Endodermal cell (in vitro differentiated cells): Measurements from ENCODE around the gene VMP1. TPM values are rescaled to one million over a fixed set of nuclear protein-coding genes. Genes with fewer than 3 reads are reported as not detected.

ENCODE experiments used
- DNase-seq: peaks from one replicate; pipeline ENCODE4 v3.0.0-alpha.2; 2017
- H3K27ac ChIP-seq: 2 replicates; pipeline ENCODE4 v1.5.1; 2013; ENCODE audit warnings: mild to moderate bottlenecking, low read depth, low read length, moderate library complexity
- H3K27me3 ChIP-seq: 2 replicates; pipeline ENCODE4 v1.6.1; 2013; ENCODE audit warnings: mild to moderate bottlenecking, low read length, moderate library complexity; ENCODE audit not compliant: insufficient read depth, control insufficient read depth, poor library complexity, severe bottlenecking
- H3K36me3 ChIP-seq: 2 replicates; pipeline ENCODE4 v1.7.0; 2013; ENCODE audit warnings: mild to moderate bottlenecking, low read length, moderate library complexity; ENCODE audit not compliant: control insufficient read depth, insufficient read depth
- H3K4me1 ChIP-seq: one replicate; pipeline ENCODE4 v1.7.0; 2013; ENCODE audit warnings: low read length; ENCODE audit not compliant: control insufficient read depth, insufficient read depth
- H3K4me3 ChIP-seq: 2 replicates; pipeline ENCODE4 v1.5.1; 2013; ENCODE audit warnings: mild to moderate bottlenecking, low read length, moderate library complexity
- H3K9ac ChIP-seq: 2 replicates; pipeline ENCODE4 v1.6.1; 2013; ENCODE audit warnings: mild to moderate bottlenecking, low read length, moderate library complexity; ENCODE audit not compliant: poor library complexity, severe bottlenecking; ENCODE audit errors: extremely low read depth
- H3K9me3 ChIP-seq: 2 replicates; pipeline ENCODE4 v1.6.1; 2013; ENCODE audit warnings: mild to moderate bottlenecking, low read length, moderate library complexity; ENCODE audit not compliant: control insufficient read depth
- H3K27ac Mint-ChIP-seq: 2 replicates; pipeline ENCODE4 v1.8.0; 2020; ENCODE audit warnings: mixed read lengths
- H3K27me3 Mint-ChIP-seq: 2 replicates; pipeline ENCODE4 v1.8.0; 2021; ENCODE audit warnings: mild to moderate bottlenecking, mixed read lengths; ENCODE audit not compliant: insufficient read depth
- H3K36me3 Mint-ChIP-seq: 2 replicates; pipeline ENCODE4 v1.8.0; 2020; ENCODE audit warnings: low read depth, mixed read lengths
- H3K4me1 Mint-ChIP-seq: 2 replicates; pipeline ENCODE4 v1.8.0; 2020; ENCODE audit warnings: mixed read lengths
- H3K4me3 Mint-ChIP-seq: 2 replicates; pipeline ENCODE4 v1.8.0; 2020; ENCODE audit warnings: mild to moderate bottlenecking, moderate library complexity, mixed read lengths
- H3K9me3 Mint-ChIP-seq: 2 replicates; pipeline ENCODE4 v1.8.0; 2020; ENCODE audit warnings: mild to moderate bottlenecking, mixed read lengths
- WGBS, 2 experiments: methylation state at CpG; one replicate each; pipeline versions ENCODE4 v1.1.5 to v1.1.7; 2013; ENCODE audit warnings: missing lambda C conversion rate in 2 of 2, mixed read lengths in 1 of 2; ENCODE audit not compliant: insufficient coverage in 1 of 2, insufficient read length in 1 of 2; 5-methylcytosine and 5-hydroxymethylcytosine counted together
- total RNA-seq, 2 donors: library from RNA; stranded (reverse); fragmentation: NEBNext Ultra II Directional in 1 of 2; extraction: Animal tissue kit (Norgen Biotek cat#: 25700) in 1 of 2; gene quantifications; 2 replicates in 1 of 2; 3 replicates in 1 of 2; pipeline ENCODE4 v1.2.1, GENCODE V29; 2021
- TF ChIP-seq, protein P1 (sequence below): fragments of 200-600 bp; sonication (generic); conservative IDR thresholded peaks from 2 replicates; pipeline ENCODE4 v1.5.0; 2021; ENCODE audit warnings: antibody characterized with exemption, mild to moderate bottlenecking

Gene VMP1
- total RNA-seq, 2 donors from 2014 or later: 67.9 to 69.9 TPM

DNA sequence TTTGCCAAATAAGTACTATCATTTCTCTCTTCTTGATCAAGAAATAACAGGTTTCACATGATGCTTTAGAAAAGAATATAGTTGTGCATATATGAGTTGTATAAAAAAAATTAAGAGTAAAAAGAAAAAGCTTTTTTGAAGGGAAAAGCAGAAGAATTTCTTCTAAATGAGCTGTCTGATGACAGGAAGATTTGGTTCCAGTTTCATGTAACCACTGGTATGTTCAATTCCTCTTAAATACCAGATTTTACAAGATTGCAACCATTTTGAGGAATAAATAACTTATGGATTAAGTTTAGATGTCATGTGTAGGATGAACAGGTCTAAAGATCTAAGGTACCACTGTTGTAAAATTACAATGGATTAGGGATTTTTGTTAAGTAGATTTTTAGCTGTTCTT lies 45.0 kb downstream of the VMP1 start:
- Mint-ChIP-seq H3K4me3 (no peak overlapping the region), H3K4me1 (peaks cover 5% of the 10 kb centered on the region), H3K27me3 (no peaks in the 10 kb centered on the region), H3K27ac (no peak overlapping the region), H3K9me3 (no peaks in the 10 kb centered on the region), H3K36me3 (peaks cover 6% of the 10 kb centered on the region)
- H3K36me3 ChIP-seq: peaks cover 12% of the 10 kb centered on the region
- no peak overlapping the region for H3K4me3 ChIP-seq
- H3K9ac ChIP-seq: no peak overlapping the region
- TF ChIP-seq, protein P1, sequence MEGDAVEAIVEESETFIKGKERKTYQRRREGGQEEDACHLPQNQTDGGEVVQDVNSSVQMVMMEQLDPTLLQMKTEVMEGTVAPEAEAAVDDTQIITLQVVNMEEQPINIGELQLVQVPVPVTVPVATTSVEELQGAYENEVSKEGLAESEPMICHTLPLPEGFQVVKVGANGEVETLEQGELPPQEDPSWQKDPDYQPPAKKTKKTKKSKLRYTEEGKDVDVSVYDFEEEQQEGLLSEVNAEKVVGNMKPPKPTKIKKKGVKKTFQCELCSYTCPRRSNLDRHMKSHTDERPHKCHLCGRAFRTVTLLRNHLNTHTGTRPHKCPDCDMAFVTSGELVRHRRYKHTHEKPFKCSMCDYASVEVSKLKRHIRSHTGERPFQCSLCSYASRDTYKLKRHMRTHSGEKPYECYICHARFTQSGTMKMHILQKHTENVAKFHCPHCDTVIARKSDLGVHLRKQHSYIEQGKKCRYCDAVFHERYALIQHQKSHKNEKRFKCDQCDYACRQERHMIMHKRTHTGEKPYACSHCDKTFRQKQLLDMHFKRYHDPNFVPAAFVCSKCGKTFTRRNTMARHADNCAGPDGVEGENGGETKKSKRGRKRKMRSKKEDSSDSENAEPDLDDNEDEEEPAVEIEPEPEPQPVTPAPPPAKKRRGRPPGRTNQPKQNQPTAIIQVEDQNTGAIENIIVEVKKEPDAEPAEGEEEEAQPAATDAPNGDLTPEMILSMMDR: no peak
- H3K27ac ChIP-seq: no peak overlapping the region
- DNase-seq: no peak
- H3K27me3 ChIP-seq: no peaks in the 10 kb centered on the region
- no peaks in the 10 kb centered on the region for H3K9me3 ChIP-seq
- H3K4me1 ChIP-seq: no peaks in the 10 kb centered on the region

DNA sequence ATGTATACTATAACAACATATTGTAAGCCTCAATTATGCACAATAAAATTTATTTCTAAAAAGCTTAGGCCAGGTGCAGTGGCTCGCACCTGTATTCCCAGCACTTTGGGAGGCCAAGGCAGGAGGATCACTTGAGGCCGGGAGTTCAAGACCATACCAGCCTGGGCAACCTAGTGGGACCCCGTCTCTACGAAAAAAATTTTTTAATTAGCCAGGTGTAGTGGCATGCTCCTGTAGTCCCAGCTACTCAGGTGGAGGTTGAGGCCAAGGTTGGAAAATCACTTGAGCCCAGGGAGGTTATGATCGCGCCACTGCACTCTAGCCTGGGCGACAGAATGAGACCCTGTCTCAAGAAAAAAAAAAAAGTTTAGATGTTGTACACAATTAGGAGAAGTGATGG lies 45.5 kb downstream of the VMP1 start:
- no peaks in the 10 kb centered on the region for H3K27me3 ChIP-seq
- no peak overlapping the region for H3K4me3 ChIP-seq
- TF ChIP-seq, protein P1: no peak
- no peaks in the 10 kb centered on the region for H3K4me1 ChIP-seq
- peaks cover 15% of the 10 kb centered on the region for H3K36me3 ChIP-seq
- no peak overlapping the region for H3K9ac ChIP-seq
- Mint-ChIP-seq H3K27ac (no peak overlapping the region), H3K36me3 (peaks cover 8% of the 10 kb centered on the region), H3K4me1 (peaks cover 5% of the 10 kb centered on the region), H3K9me3 (no peaks in the 10 kb centered on the region), H3K27me3 (no peaks in the 10 kb centered on the region), H3K4me3 (no peak overlapping the region)
- no peaks in the 10 kb centered on the region for H3K9me3 ChIP-seq
- 91 to 95% methylated on average over 4 to 7 of the region's 7 CpGs for WGBS, 2 experiments
- no peak overlapping the region for H3K27ac ChIP-seq
- no peak for DNase-seq

DNA sequence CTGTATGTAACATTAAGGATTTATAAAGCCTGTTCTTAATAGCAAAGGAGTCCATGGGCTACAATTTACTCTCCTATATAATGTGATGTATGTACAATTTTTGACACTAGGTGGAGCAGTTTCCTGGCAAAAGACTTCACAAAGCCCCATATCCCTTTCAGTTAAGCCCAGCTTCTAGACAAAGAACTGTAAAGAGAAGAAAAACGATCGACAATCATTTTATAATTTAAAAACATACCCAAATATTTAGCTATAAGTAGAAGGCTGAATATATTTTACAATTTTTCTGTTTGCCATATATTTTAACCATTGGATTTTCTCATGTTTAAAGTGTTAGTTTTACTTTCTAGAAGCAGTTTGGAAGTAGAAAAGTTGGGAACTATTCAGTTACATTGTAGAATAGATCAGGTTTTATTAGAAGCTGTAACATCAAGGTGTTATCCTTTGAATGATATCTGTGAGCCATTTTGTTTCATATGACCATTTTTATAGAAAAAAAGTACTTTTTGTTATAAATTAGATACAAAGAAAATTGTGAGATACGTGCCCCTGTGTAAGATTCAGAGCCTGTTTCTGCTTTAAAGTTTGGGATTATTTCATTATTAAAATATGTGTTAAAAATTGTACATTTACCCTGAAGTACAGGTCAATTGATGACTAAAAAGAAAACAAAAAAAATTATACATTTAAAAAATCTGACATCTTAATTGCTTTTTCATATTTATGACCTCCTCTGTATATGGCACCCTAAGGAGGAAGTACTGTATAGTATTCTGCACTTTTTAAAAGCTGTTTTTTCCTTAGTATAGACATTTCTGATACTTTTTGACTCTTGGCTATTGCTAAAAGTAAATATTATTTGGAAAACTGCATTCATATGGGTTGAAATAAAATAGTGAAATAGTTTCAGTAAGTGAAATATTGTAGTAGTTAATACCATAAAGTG lies 46.3 kb downstream of the VMP1 start:
- DNase-seq: no peak
- H3K36me3 Mint-ChIP-seq: peaks cover 12% of the 10 kb centered on the region
- TF ChIP-seq, protein P1: peak; percentile 88
- Histone ChIP-seq H3K36me3 (peaks cover 20% of the 10 kb centered on the region), H3K27me3 (no peaks in the 10 kb centered on the region), H3K9me3 (peaks cover 6% of the 10 kb centered on the region), H3K27ac (peak overlapping the region; percentile 40), H3K4me3 (no peak overlapping the region), H3K4me1 (no peaks in the 10 kb centered on the region), H3K9ac (no peak overlapping the region)
- no peaks in the 10 kb centered on the region for H3K9me3 Mint-ChIP-seq
- H3K27me3 Mint-ChIP-seq: no peaks in the 10 kb centered on the region
- no peak overlapping the region for H3K27ac Mint-ChIP-seq
- no peak overlapping the region for H3K4me3 Mint-ChIP-seq
- H3K4me1 Mint-ChIP-seq: peaks cover 5% of the 10 kb centered on the region
- 100% methylated on average over 1 of the region's 3 CpGs; no CpG with 5 or more reads in 1 of the 2 experiments for WGBS, 2 experiments
